HEK293 (cell line): ENCODE data around the gene ACADL.

Source experiments
- CTCF ChIA-PET: fragments of 350-600 bp; formaldehyde crosslinking; extraction: SDS; loops from one replicate; lab custom pipeline; 2021; ENCODE audit warnings: antibody characterized with exemption; lab: Yijun Ruan, JAX
- POLR2A ChIA-PET: fragments of 300-600 bp; formaldehyde crosslinking; extraction: SDS; loops from one replicate; lab custom pipeline; 2020; ENCODE audit warnings: antibody characterized with exemption, inconsistent platforms; lab: Yijun Ruan, JAX
- H3K27ac ChIP-seq: fragments of 200-500 bp; sonication (Bioruptor generic); 2 replicates; pipeline ENCODE4 v1.5.1; 2014; ENCODE audit warnings: low read depth, low read length, control low read depth, inconsistent platforms; ENCODE audit errors: extremely low read depth
- H3K36me3 ChIP-seq, 2 experiments: fragments of 200-500 bp in 1 of 2; sonication (Bioruptor generic) in 1 of 2; 1 replicate in 1 of 2; 2 replicates in 1 of 2; pipeline ENCODE4 v1.5.1; 2014 to 2017; ENCODE audit warnings: inconsistent platforms in 2 of 2, low read length in 2 of 2; ENCODE audit not compliant: control insufficient read depth in 2 of 2, insufficient read depth in 1 of 2
- H3K4me1 ChIP-seq: fragments of 200-500 bp; sonication (Bioruptor generic); 2 replicates; pipeline ENCODE4 v1.5.1; 2014; ENCODE audit warnings: mild to moderate bottlenecking, low read length, inconsistent platforms; ENCODE audit not compliant: control insufficient read depth, insufficient read depth
- H3K4me3 ChIP-seq: 2 replicates; pipeline ENCODE4 v1.5.1; 2011; ENCODE audit warnings: low read depth, mild to moderate bottlenecking, control low read depth, low read length, moderate library complexity
- H3K9me3 ChIP-seq: fragments of 200-500 bp; sonication (Bioruptor generic); 2 replicates; pipeline ENCODE4 v1.5.1; 2014; ENCODE audit warnings: low read depth, low read length, inconsistent platforms; ENCODE audit not compliant: control insufficient read depth, insufficient read depth
- BCL11A ChIP-seq: fragments of 450-650 bp; formaldehyde crosslinking; IDR thresholded peaks from 2 replicates; pipeline ENCODE4 v1.5.1; 2016; ENCODE audit warnings: low read depth, missing biosample characterization, missing genetic modification characterization
- GLI4 ChIP-seq: fragments of 450-650 bp; formaldehyde crosslinking; IDR thresholded peaks from 2 replicates; pipeline ENCODE4 v1.5.1; 2016; ENCODE audit warnings: missing biosample characterization, missing genetic modification characterization
- KLF10 ChIP-seq: fragments of 450-650 bp; IDR thresholded peaks from 2 replicates; pipeline ENCODE4 v1.5.1; 2018; ENCODE audit warnings: missing biosample characterization, mild to moderate bottlenecking, missing genetic modification characterization
- SCRT2 ChIP-seq: fragments of 450-650 bp; formaldehyde crosslinking; IDR thresholded peaks from 2 replicates; pipeline ENCODE4 v1.5.1; 2016; ENCODE audit warnings: missing biosample characterization, missing genetic modification characterization
- TRIM28 ChIP-seq: IDR thresholded peaks from 2 replicates; pipeline ENCODE4 v1.6.1; 2011; ENCODE audit warnings: low read length, control low read depth, borderline replicate concordance
- YY2 ChIP-seq: fragments of 450-650 bp; formaldehyde crosslinking; IDR thresholded peaks from 2 replicates; pipeline ENCODE4 v1.5.1; 2016; ENCODE audit warnings: missing biosample characterization, missing genetic modification characterization
- ZBTB17 ChIP-seq: fragments of 450-650 bp; formaldehyde crosslinking; IDR thresholded peaks from 2 replicates; pipeline ENCODE4 v1.5.1; 2016; ENCODE audit warnings: missing biosample characterization, missing genetic modification characterization
- ZBTB7A ChIP-seq: fragments of 450-650 bp; formaldehyde crosslinking; IDR thresholded peaks from 2 replicates; pipeline ENCODE4 v1.5.1; 2016; ENCODE audit warnings: low read depth, missing biosample characterization, missing genetic modification characterization
- ZEB2 ChIP-seq: fragments of 450-650 bp; formaldehyde crosslinking; IDR thresholded peaks from 2 replicates; pipeline ENCODE4 v1.5.1; 2016; ENCODE audit warnings: missing biosample characterization, missing genetic modification characterization
- ZNF19 ChIP-seq: fragments of 450-650 bp; formaldehyde crosslinking; IDR thresholded peaks from 2 replicates; pipeline ENCODE4; 2016; ENCODE audit warnings: missing biosample characterization, missing genetic modification characterization, low read depth
- ZNF37A ChIP-seq: fragments of 450-650 bp; IDR thresholded peaks from 2 replicates; pipeline ENCODE4 v1.5.1; 2018; ENCODE audit warnings: missing biosample characterization, missing genetic modification characterization
- ZNF426 ChIP-seq: fragments of 450-650 bp; formaldehyde crosslinking; IDR thresholded peaks from 2 replicates; pipeline ENCODE4 v1.5.1; 2017; ENCODE audit warnings: missing biosample characterization, missing genetic modification characterization, mild to moderate bottlenecking, inconsistent platforms, moderate library complexity
- ZNF48 ChIP-seq: fragments of 450-650 bp; formaldehyde crosslinking; IDR thresholded peaks from 2 replicates; pipeline ENCODE4 v1.5.1; 2016; ENCODE audit warnings: missing biosample characterization, missing genetic modification characterization
- ZNF501 ChIP-seq: fragments of 450-650 bp; formaldehyde crosslinking; IDR thresholded peaks from 2 replicates; pipeline ENCODE4 v1.5.1; 2016; ENCODE audit warnings: missing biosample characterization, missing genetic modification characterization
- ZNF510 ChIP-seq: fragments of 450-650 bp; formaldehyde crosslinking; IDR thresholded peaks from 2 replicates; pipeline ENCODE4 v1.5.1; 2018; ENCODE audit warnings: mild to moderate bottlenecking, missing genetic modification characterization, missing biosample characterization; ENCODE audit not compliant: insufficient replicate concordance
- ZNF549 ChIP-seq: fragments of 450-650 bp; IDR thresholded peaks from 2 replicates; pipeline ENCODE4 v1.5.1; 2018; ENCODE audit warnings: missing biosample characterization, missing genetic modification characterization, mild to moderate bottlenecking, inconsistent platforms, moderate library complexity
- ZNF561 ChIP-seq: fragments of 450-650 bp; IDR thresholded peaks from 2 replicates; pipeline ENCODE4 v1.5.1; 2018; ENCODE audit warnings: missing biosample characterization, missing genetic modification characterization, borderline replicate concordance
- ZNF596 ChIP-seq: fragments of 450-650 bp; IDR thresholded peaks from 2 replicates; pipeline ENCODE4 v1.5.0; 2018; ENCODE audit warnings: missing biosample characterization, mild to moderate bottlenecking, missing genetic modification characterization, moderate library complexity
- ZNF623 ChIP-seq: fragments of 450-650 bp; formaldehyde crosslinking; IDR thresholded peaks from 2 replicates; pipeline ENCODE4 v1.5.1; 2016; ENCODE audit warnings: missing biosample characterization, missing genetic modification characterization
- ZNF747 ChIP-seq: fragments of 450-650 bp; formaldehyde crosslinking; IDR thresholded peaks from 2 replicates; pipeline ENCODE4 v1.5.1; 2016; ENCODE audit warnings: missing biosample characterization, missing genetic modification characterization
- ZNF768 ChIP-seq: fragments of 450-650 bp; formaldehyde crosslinking; IDR thresholded peaks from 2 replicates; pipeline ENCODE4 v1.5.1; 2018; ENCODE audit warnings: missing biosample characterization, mild to moderate bottlenecking, missing genetic modification characterization
- ZNF830 ChIP-seq: fragments of 450-650 bp; IDR thresholded peaks from 2 replicates; pipeline ENCODE4 v1.5.0; 2018; ENCODE audit warnings: missing biosample characterization, missing genetic modification characterization, low read depth, mild to moderate bottlenecking, moderate library complexity
- TF ChIP-seq, protein P1 (sequence below): fragments of 450-650 bp; formaldehyde crosslinking; IDR thresholded peaks from 2 replicates; pipeline ENCODE4 v1.5.1; 2016; ENCODE audit warnings: missing biosample characterization, missing genetic modification characterization
- TF ChIP-seq, protein P2 (sequence below): fragments of 450-650 bp; formaldehyde crosslinking; IDR thresholded peaks from 2 replicates; pipeline ENCODE4 v1.5.1; 2017; ENCODE audit warnings: missing biosample characterization, missing genetic modification characterization
- TF ChIP-seq, protein P3 (sequence below): fragments of 450-650 bp; formaldehyde crosslinking; IDR thresholded peaks from 2 replicates; pipeline ENCODE4 v1.5.1; 2017; ENCODE audit warnings: missing biosample characterization, missing genetic modification characterization
- TF ChIP-seq, protein P4 (sequence below): fragments of 450-650 bp; formaldehyde crosslinking; IDR thresholded peaks from 2 replicates; pipeline ENCODE4 v1.5.1; 2016; ENCODE audit warnings: missing biosample characterization, missing genetic modification characterization

The ACADL gene

DNA sequence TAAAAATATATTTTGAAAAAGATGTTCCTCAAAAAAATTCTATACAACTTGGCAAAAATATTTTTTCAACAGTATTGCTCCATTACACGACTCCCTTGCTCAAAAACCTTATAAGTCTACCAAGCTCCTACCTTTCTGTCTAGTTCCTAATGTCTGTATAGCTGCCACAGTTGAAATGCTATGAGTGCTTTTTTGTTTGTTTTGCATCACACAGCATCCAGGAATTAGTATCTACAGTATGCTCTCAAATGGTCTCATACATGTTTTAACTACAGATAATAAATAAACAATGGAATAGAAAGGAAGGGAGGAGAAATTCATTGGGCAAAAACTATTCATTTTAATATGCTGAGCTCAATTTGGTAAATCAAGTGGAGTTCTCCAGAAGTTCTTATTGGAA is 17.3 kb downstream of the ACADL start:
- no peak for TF ChIP-seq TRIM28
- TF ChIP-seq, protein P1, sequence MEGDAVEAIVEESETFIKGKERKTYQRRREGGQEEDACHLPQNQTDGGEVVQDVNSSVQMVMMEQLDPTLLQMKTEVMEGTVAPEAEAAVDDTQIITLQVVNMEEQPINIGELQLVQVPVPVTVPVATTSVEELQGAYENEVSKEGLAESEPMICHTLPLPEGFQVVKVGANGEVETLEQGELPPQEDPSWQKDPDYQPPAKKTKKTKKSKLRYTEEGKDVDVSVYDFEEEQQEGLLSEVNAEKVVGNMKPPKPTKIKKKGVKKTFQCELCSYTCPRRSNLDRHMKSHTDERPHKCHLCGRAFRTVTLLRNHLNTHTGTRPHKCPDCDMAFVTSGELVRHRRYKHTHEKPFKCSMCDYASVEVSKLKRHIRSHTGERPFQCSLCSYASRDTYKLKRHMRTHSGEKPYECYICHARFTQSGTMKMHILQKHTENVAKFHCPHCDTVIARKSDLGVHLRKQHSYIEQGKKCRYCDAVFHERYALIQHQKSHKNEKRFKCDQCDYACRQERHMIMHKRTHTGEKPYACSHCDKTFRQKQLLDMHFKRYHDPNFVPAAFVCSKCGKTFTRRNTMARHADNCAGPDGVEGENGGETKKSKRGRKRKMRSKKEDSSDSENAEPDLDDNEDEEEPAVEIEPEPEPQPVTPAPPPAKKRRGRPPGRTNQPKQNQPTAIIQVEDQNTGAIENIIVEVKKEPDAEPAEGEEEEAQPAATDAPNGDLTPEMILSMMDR (tag by site-specific recombination) = no peak
- TF ChIP-seq, protein P2, sequence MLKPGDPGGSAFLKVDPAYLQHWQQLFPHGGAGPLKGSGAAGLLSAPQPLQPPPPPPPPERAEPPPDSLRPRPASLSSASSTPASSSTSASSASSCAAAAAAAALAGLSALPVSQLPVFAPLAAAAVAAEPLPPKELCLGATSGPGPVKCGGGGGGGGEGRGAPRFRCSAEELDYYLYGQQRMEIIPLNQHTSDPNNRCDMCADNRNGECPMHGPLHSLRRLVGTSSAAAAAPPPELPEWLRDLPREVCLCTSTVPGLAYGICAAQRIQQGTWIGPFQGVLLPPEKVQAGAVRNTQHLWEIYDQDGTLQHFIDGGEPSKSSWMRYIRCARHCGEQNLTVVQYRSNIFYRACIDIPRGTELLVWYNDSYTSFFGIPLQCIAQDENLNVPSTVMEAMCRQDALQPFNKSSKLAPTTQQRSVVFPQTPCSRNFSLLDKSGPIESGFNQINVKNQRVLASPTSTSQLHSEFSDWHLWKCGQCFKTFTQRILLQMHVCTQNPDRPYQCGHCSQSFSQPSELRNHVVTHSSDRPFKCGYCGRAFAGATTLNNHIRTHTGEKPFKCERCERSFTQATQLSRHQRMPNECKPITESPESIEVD (tag by site-specific recombination) = no peak
- no peak for TF ChIP-seq ZNF48
- TF ChIP-seq SCRT2 = no peak
- no peak for TF ChIP-seq ZEB2 (tag by site-specific recombination)
- no peak for TF ChIP-seq ZNF747 (tag by site-specific recombination)
- TF ChIP-seq, protein P3, sequence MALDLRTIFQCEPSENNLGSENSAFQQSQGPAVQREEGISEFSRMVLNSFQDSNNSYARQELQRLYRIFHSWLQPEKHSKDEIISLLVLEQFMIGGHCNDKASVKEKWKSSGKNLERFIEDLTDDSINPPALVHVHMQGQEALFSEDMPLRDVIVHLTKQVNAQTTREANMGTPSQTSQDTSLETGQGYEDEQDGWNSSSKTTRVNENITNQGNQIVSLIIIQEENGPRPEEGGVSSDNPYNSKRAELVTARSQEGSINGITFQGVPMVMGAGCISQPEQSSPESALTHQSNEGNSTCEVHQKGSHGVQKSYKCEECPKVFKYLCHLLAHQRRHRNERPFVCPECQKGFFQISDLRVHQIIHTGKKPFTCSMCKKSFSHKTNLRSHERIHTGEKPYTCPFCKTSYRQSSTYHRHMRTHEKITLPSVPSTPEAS (tag by site-specific recombination) = no peak
- TF ChIP-seq ZNF37A (tag by site-specific recombination) = no peak
- no peak for TF ChIP-seq ZNF510 (tag by site-specific recombination)
- TF ChIP-seq ZNF501 (tag by site-specific recombination) = no peak
- no peak for TF ChIP-seq ZBTB7A
- no peak for TF ChIP-seq ZNF19 (tag by site-specific recombination)
- TF ChIP-seq ZNF426 = no peak
- no peak for TF ChIP-seq BCL11A (tag by site-specific recombination)
- no peak for TF ChIP-seq YY2 (tag by site-specific recombination)
- TF ChIP-seq KLF10 (tag by site-specific recombination) = no peak
- TF ChIP-seq ZNF623 = no peak
- no peaks in the 10 kb centered on the region for H3K4me1 ChIP-seq

DNA sequence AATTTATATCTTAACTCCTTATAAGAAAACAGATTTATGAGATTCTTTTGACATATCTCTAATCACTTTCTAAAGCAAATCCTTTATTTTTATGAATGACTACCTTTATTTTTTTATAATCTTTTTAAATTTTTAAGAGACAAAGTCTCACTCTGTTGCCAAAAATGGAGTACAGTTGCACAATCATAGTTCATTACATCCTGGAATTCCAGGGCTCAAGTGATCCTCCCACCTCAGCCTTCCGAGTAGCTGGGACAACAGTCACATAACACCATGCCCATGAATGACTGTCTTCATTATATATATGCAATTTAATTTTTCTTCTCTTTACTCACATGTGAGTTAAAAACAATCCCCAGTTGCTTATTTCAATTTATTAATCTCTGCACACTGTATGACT is 21.7 kb downstream of the ACADL start:
- H3K36me3 ChIP-seq = no peaks in the 10 kb centered on the region
- no peak overlapping the region for H3K27ac ChIP-seq
- ChIA-PET CTCF (interaction anchor here (1.8 to 3.0 kb wide), 2 partner anchors 8 to 869 kb away, joined by 11 to 14 read pairs; no protein-coding TSS in a partner anchor), POLR2A (no interaction called here)
- H3K9me3 ChIP-seq = no peaks in the 10 kb centered on the region
- no peak overlapping the region for H3K4me3 ChIP-seq
- no peaks in the 10 kb centered on the region for H3K4me1 ChIP-seq
- TF ChIP-seq ZNF596 (tag by site-specific recombination) = no peak
- no peak for TF ChIP-seq ZNF768
- TF ChIP-seq ZNF561 (tag by site-specific recombination) = no peak
- TF ChIP-seq ZNF830 = no peak
- TF ChIP-seq ZNF549 = no peak
- TF ChIP-seq GLI4 (tag by site-specific recombination) = no peak
- TF ChIP-seq, protein P4, sequence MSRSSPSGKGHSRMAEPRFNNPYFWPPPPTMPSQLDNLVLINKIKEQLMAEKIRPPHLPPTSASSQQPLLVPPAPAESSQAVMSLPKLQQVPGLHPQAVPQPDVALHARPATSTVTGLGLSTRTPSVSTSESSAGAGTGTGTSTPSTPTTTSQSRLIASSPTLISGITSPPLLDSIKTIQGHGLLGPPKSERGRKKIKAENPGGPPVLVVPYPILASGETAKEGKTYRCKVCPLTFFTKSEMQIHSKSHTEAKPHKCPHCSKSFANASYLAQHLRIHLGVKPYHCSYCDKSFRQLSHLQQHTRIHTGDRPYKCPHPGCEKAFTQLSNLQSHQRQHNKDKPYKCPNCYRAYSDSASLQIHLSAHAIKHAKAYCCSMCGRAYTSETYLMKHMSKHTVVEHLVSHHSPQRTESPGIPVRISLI (tag by site-specific recombination) = no peak
- no peak for TF ChIP-seq ZBTB17 (tag by site-specific recombination)

More for the DNA sequence above, 17.3 kb downstream of the ACADL start:
- H3K4me3 ChIP-seq = no peak overlapping the region
- H3K36me3 ChIP-seq = no peaks in the 10 kb centered on the region
- POLR2A ChIA-PET = interaction anchor here (0.7 kb wide), 1 partner anchor 437 kb away, joined by 3 read pairs; no protein-coding TSS in a partner anchor
- CTCF ChIA-PET = interaction anchor here (0.6 to 1.6 kb wide), 2 partner anchors 9 to 135 kb away, joined by 3 to 11 read pairs; no protein-coding TSS in a partner anchor
- no peak overlapping the region for H3K27ac ChIP-seq
- no peaks in the 10 kb centered on the region for H3K9me3 ChIP-seq
